ENCODE data around the gene RNU5B-1. TPM values are rescaled to one million over a fixed set of nuclear protein-coding genes. Genes with fewer than 3 reads are reported as not detected.

RNU5B-1 gene
- total RNA-seq, 1 experiment from 2014 or later, result not detected

DNA sequence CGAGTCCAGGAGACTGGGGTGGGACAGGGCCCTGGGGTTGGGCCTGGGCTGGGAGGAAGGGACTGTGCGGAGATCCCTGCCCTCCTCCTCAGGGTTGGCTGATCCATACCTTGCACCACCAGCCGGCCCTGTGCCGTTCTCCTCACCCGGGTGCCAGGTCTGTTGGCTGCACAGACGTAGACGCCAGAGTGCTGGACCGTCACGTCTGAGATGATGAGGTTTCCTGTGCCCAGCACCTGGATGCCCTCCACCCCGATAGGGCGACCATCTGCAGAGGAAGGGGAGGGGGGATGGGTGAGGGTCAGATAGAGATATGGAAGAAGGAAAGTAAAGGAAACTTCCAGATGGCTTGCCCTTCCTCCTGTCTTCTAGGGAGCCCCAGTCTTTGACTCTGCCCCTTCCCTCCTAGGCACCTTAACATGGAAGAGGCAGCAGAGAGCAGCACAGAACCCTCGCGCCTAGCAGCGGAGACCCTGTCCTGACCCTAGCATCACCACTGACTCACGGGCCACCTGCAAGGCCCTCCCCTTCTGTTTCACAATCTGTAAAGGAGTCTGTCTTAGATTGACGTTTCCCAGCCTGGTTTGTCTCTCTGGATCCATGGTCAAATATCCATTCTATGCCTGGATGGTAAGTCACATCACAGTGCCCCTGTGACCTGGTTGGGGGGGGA lies 28.8 kb downstream of the RNU5B-1 start:
- DNase-seq (ENCODE audit: unreplicated experiment), result peak; percentile 11
- Mint-ChIP-seq H3K27me3 (ENCODE audit: insufficient read depth, unreplicated experiment) (peaks cover 2% of the 10 kb centered on the region), H3K4me1 (ENCODE audit: insufficient read depth, unreplicated experiment) (no peaks in the 10 kb centered on the region), H3K27ac (ENCODE audit: low read depth, unreplicated experiment) (no peak overlapping the region), H3K36me3 (ENCODE audit: insufficient read depth, unreplicated experiment) (no peaks in the 10 kb centered on the region), H3K9me3 (ENCODE audit: unreplicated experiment) (no peaks in the 10 kb centered on the region), H3K4me3 (ENCODE audit: unreplicated experiment) (no peak overlapping the region)
- ChIA-PET CTCF (no interaction called here), POLR2A (interaction anchor here (0.7 kb wide), 1 partner anchor 64 kb away, joined by 3 read pairs; no protein-coding TSS in a partner anchor)
- intact Hi-C loops (cut with micrococcal nuclease), result no loop called here
- TF ChIP-seq, protein P1, sequence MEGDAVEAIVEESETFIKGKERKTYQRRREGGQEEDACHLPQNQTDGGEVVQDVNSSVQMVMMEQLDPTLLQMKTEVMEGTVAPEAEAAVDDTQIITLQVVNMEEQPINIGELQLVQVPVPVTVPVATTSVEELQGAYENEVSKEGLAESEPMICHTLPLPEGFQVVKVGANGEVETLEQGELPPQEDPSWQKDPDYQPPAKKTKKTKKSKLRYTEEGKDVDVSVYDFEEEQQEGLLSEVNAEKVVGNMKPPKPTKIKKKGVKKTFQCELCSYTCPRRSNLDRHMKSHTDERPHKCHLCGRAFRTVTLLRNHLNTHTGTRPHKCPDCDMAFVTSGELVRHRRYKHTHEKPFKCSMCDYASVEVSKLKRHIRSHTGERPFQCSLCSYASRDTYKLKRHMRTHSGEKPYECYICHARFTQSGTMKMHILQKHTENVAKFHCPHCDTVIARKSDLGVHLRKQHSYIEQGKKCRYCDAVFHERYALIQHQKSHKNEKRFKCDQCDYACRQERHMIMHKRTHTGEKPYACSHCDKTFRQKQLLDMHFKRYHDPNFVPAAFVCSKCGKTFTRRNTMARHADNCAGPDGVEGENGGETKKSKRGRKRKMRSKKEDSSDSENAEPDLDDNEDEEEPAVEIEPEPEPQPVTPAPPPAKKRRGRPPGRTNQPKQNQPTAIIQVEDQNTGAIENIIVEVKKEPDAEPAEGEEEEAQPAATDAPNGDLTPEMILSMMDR (IDR thresholded peaks at IDR 0.05; ENCODE audit: unreplicated experiment), result no peak
- BruUV-seq (replicated peaks), result no TSS peak

DNA sequence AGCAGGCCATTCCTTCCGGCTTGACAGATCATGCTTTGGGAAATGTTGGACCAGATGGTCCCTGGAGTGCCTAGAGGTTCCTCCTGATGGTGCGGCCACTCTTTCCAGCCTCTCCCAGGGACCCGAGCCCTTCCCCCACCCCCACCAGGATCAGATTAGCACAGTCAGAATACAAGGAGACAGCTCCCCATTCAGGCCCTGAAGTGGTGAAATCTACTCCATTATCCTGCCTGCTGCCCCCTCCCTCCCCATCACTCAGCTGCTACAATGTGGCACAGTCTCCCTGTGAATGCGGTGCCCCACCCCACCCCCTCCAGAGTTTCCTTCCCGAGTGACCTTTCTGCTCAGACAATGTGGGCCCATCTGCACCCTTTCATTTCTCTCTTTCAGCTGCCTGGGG lies 29.4 kb downstream of the RNU5B-1 start:
- no TSS peak for BruUV-seq (replicated peaks)
- Mint-ChIP-seq H3K4me1 (ENCODE audit: insufficient read depth, unreplicated experiment) (no peaks in the 10 kb centered on the region), H3K36me3 (ENCODE audit: insufficient read depth, unreplicated experiment) (no peaks in the 10 kb centered on the region), H3K4me3 (ENCODE audit: unreplicated experiment) (no peak overlapping the region), H3K27ac (ENCODE audit: low read depth, unreplicated experiment) (no peak overlapping the region), H3K27me3 (ENCODE audit: insufficient read depth, unreplicated experiment) (peaks cover 8% of the 10 kb centered on the region), H3K9me3 (ENCODE audit: unreplicated experiment) (no peaks in the 10 kb centered on the region)
- CTCF ChIA-PET, result no interaction called here
- intact Hi-C loops (cut with micrococcal nuclease), result no loop called here
- POLR2A ChIA-PET, result no interaction called here
- no peak for DNase-seq (ENCODE audit: unreplicated experiment)
- TF ChIP-seq, protein P1 (IDR thresholded peaks at IDR 0.05; ENCODE audit: unreplicated experiment), result no peak

DNA sequence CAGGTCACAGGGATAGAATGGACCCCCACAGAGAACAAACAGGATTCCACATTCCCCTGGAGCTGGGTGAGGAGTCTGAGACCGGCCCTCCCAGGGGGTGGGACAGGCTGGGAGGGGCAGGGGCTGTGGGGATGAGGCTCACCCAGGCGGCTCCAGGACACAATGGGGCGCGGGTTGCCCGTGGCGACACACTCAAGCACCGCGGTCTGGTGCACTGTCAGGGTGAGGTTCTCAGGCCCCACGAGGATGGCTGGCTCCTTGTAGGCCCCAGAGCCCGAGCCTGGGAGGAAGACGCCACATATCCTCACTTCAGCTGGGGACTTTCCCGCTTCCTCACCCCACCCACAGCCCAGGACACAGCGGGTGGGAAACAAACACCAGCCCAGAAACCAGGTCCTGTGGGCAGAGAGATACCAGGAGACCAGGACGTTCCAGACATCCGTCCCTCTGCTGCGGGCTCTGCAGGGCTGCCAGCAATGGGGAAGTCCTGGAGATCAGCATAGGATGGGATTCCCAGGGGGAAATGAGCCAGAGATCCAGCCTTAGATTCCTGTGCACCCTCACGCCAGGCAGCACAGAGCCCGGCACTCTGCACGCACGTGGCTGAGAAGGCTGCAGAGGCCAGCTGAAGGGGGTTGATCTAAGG lies 30.2 kb downstream of the RNU5B-1 start:
- Mint-ChIP-seq H3K36me3 (ENCODE audit: insufficient read depth, unreplicated experiment) (no peaks in the 10 kb centered on the region), H3K27ac (ENCODE audit: low read depth, unreplicated experiment) (no peak overlapping the region)

More for the DNA sequence above, 30.2 kb downstream of the RNU5B-1 start:
- TF ChIP-seq, protein P1 (IDR thresholded peaks at IDR 0.05; ENCODE audit: unreplicated experiment), result no peak
- ChIA-PET CTCF (interaction anchor here (0.6 kb wide), 1 partner anchor 1118 kb away, joined by 4 read pairs; no protein-coding TSS in a partner anchor), POLR2A (no interaction called here)
- no peak overlapping the region for H3K4me3 Mint-ChIP-seq (ENCODE audit: unreplicated experiment)
- DNase-seq (ENCODE audit: unreplicated experiment), result no peak
- H3K9me3 Mint-ChIP-seq (ENCODE audit: unreplicated experiment), result no peaks in the 10 kb centered on the region
- no peaks in the 10 kb centered on the region for H3K4me1 Mint-ChIP-seq (ENCODE audit: insufficient read depth, unreplicated experiment)
- peaks cover 16% of the 10 kb centered on the region for H3K27me3 Mint-ChIP-seq (ENCODE audit: insufficient read depth, unreplicated experiment)
- intact Hi-C loops (cut with micrococcal nuclease), result no loop called here
- BruUV-seq (replicated peaks), result no TSS peak
